Pancreas (tissue), 10 donors: ENCODE data around the gene WDR81. TPM values are rescaled to one million over a fixed set of nuclear protein-coding genes. Genes with fewer than 3 reads are reported as not detected.

ENCODE experiments used
- ATAC-seq, 4 donors: fragments of 200-7000 bp; cut with Tn5 transposase; one replicate each; pipeline versions ENCODE4 v1.8.0 to v1.9.1; 2020; ENCODE audit warnings: mild to moderate bottlenecking in 4 of 4, moderate library complexity in 4 of 4
- DNase-seq, 6 donors: peaks; one replicate each; pipeline ENCODE4 v3.0.0-alpha.2; 2020
- FAIRE-seq: peaks from 2 replicates; lab custom pipeline; 2012; peaks lifted over from hg19 to GRCh38; lab: Jason Lieb, UNC
- H3K27ac ChIP-seq, 4 donors: fragments of 200-600 bp; sonication (generic); 1 replicate in 3 of 4; 2 replicates in 1 of 4; pipeline versions ENCODE4 v1.5.0 to v1.8.0; 2020
- H3K27me3 ChIP-seq, 4 donors: fragments of 200-600 bp; one replicate each; pipeline ENCODE4 v1.8.0; 2021
- H3K36me3 ChIP-seq, 3 donors: fragments of 200-600 bp; sonication (generic) in 1 of 3; one replicate each; pipeline versions ENCODE4 v1.5.0 to v1.8.0; 2020 to 2021
- H3K4me1 ChIP-seq, 3 donors: fragments of 200-600 bp; one replicate each; pipeline ENCODE4 v1.8.0; 2021
- H3K4me3 ChIP-seq, 4 donors: fragments of 200-600 bp; sonication (generic) in 2 of 4; one replicate each; pipeline versions ENCODE4 v1.5.0 to v1.8.0; 2020 to 2021
- H3K9me3 ChIP-seq, 4 donors: fragments of 200-600 bp; one replicate each; pipeline ENCODE4 v1.8.0; 2021
- CTCF ChIP-seq, 4 donors: fragments of 200-600 bp; sonication (generic) in 3 of 4; IDR thresholded peaks; one replicate each; pipeline versions ENCODE4 v1.5.0 to v1.8.0; 2021; ENCODE audit warnings: antibody characterized with exemption in 4 of 4
- WGBS, 2 donors: extraction: QIAGEN DNeasy Blood & Tissue Kit; methylation state at CpG; one replicate each; pipeline ENCODE4 v1.1.7; 2013; 5-methylcytosine and 5-hydroxymethylcytosine counted together
- intact Hi-C, 3 donors: fragments of 100-400 bp; cut with DNase I; formaldehyde crosslinking; loops; one replicate each; pipeline versions ENCODE4 v1.11.1 to v1.14.2; 2022
- polyA plus RNA-seq, 2 donors: library from polyadenylated mRNA; stranded (reverse); fragments of 200-250 nt; gene quantifications; one replicate each; pipeline ENCODE4 v1.2.3, GENCODE V29; 2013
- total RNA-seq, 6 donors: library from RNA; stranded (reverse); fragmentation: NEBNext Ultra II Directional in 4 of 6; extraction: Animal tissue kit (Norgen Biotek cat#: 25700) in 4 of 6; gene quantifications; one replicate each; pipeline versions ENCODE4 v1.2.1 to v1.2.4, GENCODE V29; 2021 to 2023
- donor health status: healthy with polysubstance abuse.
- donor health status: DM: no; HTN: no; CAD: no; lungs with moderate emphysema.
- donor health status: DM: no; HTN: no; CAD: no.
- donor health status: control.
- donor health status: control.
- donor health status: Bipolar disorder and iron deficiency.
- donor health status: DM: yes; HTN: yes; CAD: no.
- donor health status: DM: no; HTN: no; CAD: no.
- donor health status: DM: no; HTN: no; CAD: no.
- donor health status: DM: yes; HTN: yes; CAD: no.

Gene WDR81
- total and polyA plus RNA-seq, 8 donors = 5.7 to 24.4 (median 9.4) TPM

GRCh38 chr17:1744551-1745512, 20.3 kb downstream of the WDR81 start:
- Histone ChIP-seq H3K27ac (no peak overlapping the region), H3K36me3 (no peaks in the 10 kb centered on the region), H3K27me3 (no peaks in the 10 kb centered on the region), H3K4me3 (no peak overlapping the region), H3K9me3 (no peaks in the 10 kb centered on the region), H3K4me1 (no peaks in the 10 kb centered on the region)
- intact Hi-C loops = no loop called here
- DNase-seq (peak in 1 of 6 donors; percentile 57), ATAC-seq (no peak), FAIRE-seq (no peak)
- no peak for TF ChIP-seq CTCF (IDR thresholded peaks at IDR 0.05)
- 73 to 79% methylated on average over 28 to 29 of the region's 29 CpGs for WGBS, 2 donors

- 89 to 92% methylated on average over 12 of the region's 12 CpGs for WGBS, 2 donors
- Histone ChIP-seq H3K4me3 (no peak overlapping the region), H3K36me3 (no peaks in the 10 kb centered on the region), H3K9me3 (no peaks in the 10 kb centered on the region), H3K27ac (no peak overlapping the region), H3K27me3 (no peaks in the 10 kb centered on the region), H3K4me1 (no peaks in the 10 kb centered on the region)
- ATAC-seq (no peak), DNase-seq (no peak), FAIRE-seq (no peak)
- TF ChIP-seq CTCF (IDR thresholded peaks at IDR 0.05) = no peak
- intact Hi-C loops = no loop called here
Observed at GRCh38 chr17:1745513-1746020, 21.1 kb downstream of the WDR81 start.

- no peaks in the 10 kb centered on the region for H3K4me1 ChIP-seq
- intact Hi-C loops = no loop called here
- no peaks in the 10 kb centered on the region for H3K27me3 ChIP-seq
- no peaks in the 10 kb centered on the region for H3K36me3 ChIP-seq
- TF ChIP-seq CTCF (IDR thresholded peaks at IDR 0.05) = no peak
- FAIRE-seq (no peak), DNase-seq (peak in 3 of 6 donors; percentile 45 to 75 (median 74)), ATAC-seq (peak in 3 of 4 donors; percentile 57 to 81 (median 74))
- 66 to 79% methylated on average over 22 of the region's 22 CpGs for WGBS, 2 donors
- no peaks in the 10 kb centered on the region for H3K9me3 ChIP-seq
- H3K27ac ChIP-seq = peak overlapping the region in 1 of 4 donors; percentile 17
- no peak overlapping the region for H3K4me3 ChIP-seq
Observed at GRCh38 chr17:1746975-1747543, 22.6 kb downstream of the WDR81 start.

GRCh38 chr17:1750628-1751027, 26.1 kb downstream of the WDR81 start:
- TF ChIP-seq CTCF (IDR thresholded peaks at IDR 0.05) = no peak
- ATAC-seq (no peak), DNase-seq (no peak), FAIRE-seq (no peak)
- Histone ChIP-seq H3K9me3 (no peaks in the 10 kb centered on the region), H3K4me3 (no peak overlapping the region), H3K27me3 (no peaks in the 10 kb centered on the region), H3K4me1 (no peaks in the 10 kb centered on the region), H3K36me3 (no peaks in the 10 kb centered on the region), H3K27ac (no peak overlapping the region)
- 86 to 90% methylated on average over 9 of the region's 9 CpGs for WGBS, 2 donors
- intact Hi-C loops = no loop called here
